Measurements from ENCODE around the gene OAS2. TPM values are rescaled to one million over a fixed set of nuclear protein-coding genes. Genes with fewer than 3 reads are reported as not detected.

Gene OAS2
- total and polyA plus RNA-seq, 2 donors: 7.3 to 14.0 TPM

DNA sequence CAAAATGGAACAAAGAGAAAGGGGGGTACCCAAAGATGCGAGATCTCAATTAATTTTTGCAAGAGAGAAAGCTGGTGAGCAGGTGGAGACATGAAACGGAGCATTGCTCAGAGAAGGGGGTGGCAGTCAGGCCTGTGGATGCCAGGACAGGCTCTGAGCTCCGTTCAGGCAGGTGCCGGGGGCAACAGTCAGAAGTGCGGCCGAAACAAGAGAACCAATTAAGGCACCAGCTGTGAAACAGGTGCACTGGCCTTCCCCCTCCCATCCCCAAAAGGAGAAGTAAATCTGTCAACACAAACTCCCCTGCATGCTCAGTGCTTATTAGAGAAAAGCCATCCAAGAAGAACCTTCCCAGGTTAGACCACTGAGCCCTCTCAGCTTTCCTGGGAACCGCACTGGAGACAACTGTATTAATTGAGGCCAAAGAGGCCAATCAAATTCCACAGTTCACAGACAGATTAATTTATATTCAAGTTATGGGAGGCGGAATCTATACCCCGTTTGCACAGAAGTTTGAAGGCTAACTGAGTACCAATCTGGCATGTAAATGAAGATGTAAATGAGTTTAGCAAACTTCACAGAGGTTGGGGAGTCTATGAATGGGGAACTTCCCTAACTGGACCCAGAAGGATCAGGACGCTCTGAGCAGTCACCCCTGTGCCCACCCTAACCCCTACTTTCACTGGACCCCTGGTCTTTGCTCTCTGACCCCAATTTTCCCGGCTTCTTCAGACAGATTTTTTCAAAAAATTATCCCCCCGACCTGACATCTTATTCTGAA lies 20.9 kb downstream of the OAS2 start:
- 77% methylated on average over 12 of the region's 12 CpGs for WGBS
- H3K4me1 ChIP-seq (ENCODE audit: insufficient read depth): no peaks in the 10 kb centered on the region
- no peak overlapping the region for H3K4me3 ChIP-seq (ENCODE audit: low read depth, low read length)
- no peak for DNase-seq (ENCODE audit: extremely low spot score)
- H3K36me3 ChIP-seq (ENCODE audit: insufficient read depth): peaks cover 2% of the 10 kb centered on the region
- no peak overlapping the region for H3K27ac ChIP-seq (ENCODE audit: low read depth)

DNA sequence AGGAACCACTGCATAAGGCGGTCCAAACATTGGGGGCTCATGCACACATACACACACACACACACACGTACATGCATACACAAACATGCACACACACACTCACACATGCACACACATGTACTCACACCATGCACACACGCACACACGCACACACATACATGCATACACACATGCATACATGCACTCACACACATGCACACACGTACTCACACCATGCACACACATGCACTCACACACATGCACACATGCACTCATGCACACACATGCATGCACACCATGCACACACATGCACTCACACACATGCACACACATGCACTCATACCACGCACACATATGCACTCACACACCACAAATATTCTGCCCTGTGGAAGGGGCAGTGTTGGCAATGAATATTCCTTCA lies 22.1 kb downstream of the OAS2 start:
- WGBS: 90% methylated on average over 6 of the region's 6 CpGs
- no peak for DNase-seq (ENCODE audit: extremely low spot score)
- H3K36me3 ChIP-seq (ENCODE audit: insufficient read depth): peaks cover 2% of the 10 kb centered on the region
- no peak overlapping the region for H3K27ac ChIP-seq (ENCODE audit: low read depth)
- H3K4me3 ChIP-seq (ENCODE audit: low read depth, low read length): no peak overlapping the region
- H3K4me1 ChIP-seq (ENCODE audit: insufficient read depth): no peaks in the 10 kb centered on the region

DNA sequence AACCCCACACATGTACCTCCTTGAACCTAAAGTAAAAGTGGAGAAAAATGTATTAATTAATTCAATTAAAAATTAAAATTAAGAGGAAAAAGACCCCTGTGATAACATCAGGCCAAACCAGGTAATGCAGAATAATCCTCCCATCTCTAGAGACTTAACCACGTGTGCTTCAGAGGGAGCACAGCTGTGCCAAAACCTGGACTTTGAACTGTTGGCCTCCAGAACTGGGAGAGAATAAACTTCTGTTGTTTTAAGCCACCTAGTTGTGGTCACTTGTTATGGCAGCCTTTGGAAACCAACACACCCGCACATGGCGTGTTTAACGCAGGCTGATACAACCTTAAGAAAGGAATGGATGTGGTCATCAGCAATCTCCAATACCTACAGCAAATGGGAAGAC lies 23.8 kb downstream of the OAS2 start:
- WGBS: 73% methylated on average over 4 of the region's 4 CpGs
- Histone ChIP-seq H3K27ac (ENCODE audit: low read depth) (no peak overlapping the region), H3K4me3 (ENCODE audit: low read depth, low read length) (no peak overlapping the region), H3K36me3 (ENCODE audit: insufficient read depth) (peaks cover 2% of the 10 kb centered on the region), H3K4me1 (ENCODE audit: insufficient read depth) (no peaks in the 10 kb centered on the region)
- no peak for DNase-seq (ENCODE audit: extremely low spot score)

DNA sequence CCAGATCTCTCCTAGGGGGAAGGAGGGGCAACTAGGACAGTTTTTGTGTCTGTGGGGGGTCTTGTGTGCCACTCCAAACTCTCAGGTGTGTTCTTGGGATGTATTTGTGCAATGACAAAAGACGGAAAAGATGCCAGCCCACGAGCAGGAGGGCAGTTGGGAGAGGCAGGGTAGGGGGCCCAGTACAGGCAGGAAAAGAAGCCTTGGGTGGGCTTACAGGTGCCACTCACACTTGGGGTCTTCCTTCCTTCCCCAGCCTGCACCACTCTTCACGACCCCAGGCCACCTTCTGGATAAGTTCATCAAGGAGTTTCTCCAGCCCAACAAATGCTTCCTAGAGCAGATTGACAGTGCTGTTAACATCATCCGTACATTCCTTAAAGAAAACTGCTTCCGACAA lies 24.4 kb downstream of the OAS2 start:
- Histone ChIP-seq H3K4me1 (ENCODE audit: insufficient read depth) (no peaks in the 10 kb centered on the region), H3K36me3 (ENCODE audit: insufficient read depth) (peaks cover 5% of the 10 kb centered on the region), H3K27ac (ENCODE audit: low read depth) (no peak overlapping the region), H3K4me3 (ENCODE audit: low read depth, low read length) (no peak overlapping the region)
- DNase-seq (ENCODE audit: extremely low spot score): no peak
- 85% methylated on average over 5 of the region's 5 CpGs for WGBS

DNA sequence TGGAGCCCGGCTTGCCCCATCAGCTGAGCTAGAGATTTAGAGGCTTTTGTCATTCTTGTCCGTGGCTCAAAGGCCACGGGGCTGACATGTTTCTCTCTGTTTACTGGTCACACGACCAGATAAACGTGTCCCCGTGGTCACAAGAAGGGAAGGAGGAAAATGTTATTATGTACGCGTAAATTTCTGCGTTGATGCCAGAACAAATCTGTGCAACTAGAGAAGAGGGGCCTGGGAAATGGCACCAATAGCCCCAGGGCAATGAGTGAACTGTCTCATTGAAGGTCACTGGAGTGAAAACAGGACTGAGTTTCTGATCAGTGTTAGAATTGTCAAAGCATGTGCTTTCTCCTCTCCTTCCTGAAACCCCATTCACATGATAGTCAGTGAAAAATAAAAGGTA lies 25.3 kb downstream of the OAS2 start:
- no peak overlapping the region for H3K27ac ChIP-seq (ENCODE audit: low read depth)
- no peak overlapping the region for H3K4me3 ChIP-seq (ENCODE audit: low read depth, low read length)
- 77% methylated on average over 9 of the region's 9 CpGs for WGBS
- H3K36me3 ChIP-seq (ENCODE audit: insufficient read depth): peaks cover 3% of the 10 kb centered on the region
- H3K4me1 ChIP-seq (ENCODE audit: insufficient read depth): no peaks in the 10 kb centered on the region
- no peak for DNase-seq (ENCODE audit: extremely low spot score)

GRCh38 chr12:113005762-113006161 lies 27.4 kb downstream of the OAS2 start:
- 78% methylated on average over 4 of the region's 4 CpGs for WGBS

GRCh38 chr12:113006206-113006605 lies 27.9 kb downstream of the OAS2 start:
- Histone ChIP-seq H3K36me3 (ENCODE audit: insufficient read depth) (peaks cover 3% of the 10 kb centered on the region), H3K4me1 (ENCODE audit: insufficient read depth) (no peaks in the 10 kb centered on the region), H3K27ac (ENCODE audit: low read depth) (no peak overlapping the region), H3K4me3 (ENCODE audit: low read depth, low read length) (no peak overlapping the region)
- 84% methylated on average over 7 of the region's 7 CpGs for WGBS
- no peak for DNase-seq (ENCODE audit: extremely low spot score)

More at GRCh38 chr12:113005762-113006161, 27.4 kb downstream of the OAS2 start:
- no peak for DNase-seq (ENCODE audit: extremely low spot score)
- Histone ChIP-seq H3K4me3 (ENCODE audit: low read depth, low read length) (no peak overlapping the region), H3K36me3 (ENCODE audit: insufficient read depth) (peaks cover 3% of the 10 kb centered on the region), H3K27ac (ENCODE audit: low read depth) (no peak overlapping the region), H3K4me1 (ENCODE audit: insufficient read depth) (no peaks in the 10 kb centered on the region)

GRCh38 chr12:113006641-113007040 lies 28.3 kb downstream of the OAS2 start:
- 84% methylated on average over 6 of the region's 6 CpGs for WGBS
- Histone ChIP-seq H3K27ac (ENCODE audit: low read depth) (no peak overlapping the region), H3K4me3 (ENCODE audit: low read depth, low read length) (no peak overlapping the region), H3K4me1 (ENCODE audit: insufficient read depth) (no peaks in the 10 kb centered on the region), H3K36me3 (ENCODE audit: insufficient read depth) (peaks cover 3% of the 10 kb centered on the region)
- no peak for DNase-seq (ENCODE audit: extremely low spot score)

DNA sequence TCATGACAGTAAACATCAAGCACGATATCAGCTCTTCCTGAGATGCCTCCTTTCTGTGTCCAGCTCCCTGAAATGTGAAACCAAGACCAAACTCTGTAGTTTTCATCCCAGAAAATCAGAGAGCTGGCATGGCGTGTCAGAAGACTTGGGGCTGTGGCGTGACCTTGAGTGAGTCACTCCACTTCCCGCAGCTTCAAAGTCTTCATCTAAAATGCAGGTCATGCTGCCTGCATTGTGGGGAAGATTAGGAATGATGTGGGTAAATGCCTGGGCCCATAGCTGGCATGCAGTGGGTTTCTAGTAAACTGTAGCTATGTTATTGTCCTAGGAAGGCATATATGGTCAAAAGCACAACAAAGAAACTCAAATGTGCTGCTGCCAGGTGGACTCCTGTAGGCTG lies 28.8 kb downstream of the OAS2 start:
- no peaks in the 10 kb centered on the region for H3K4me1 ChIP-seq (ENCODE audit: insufficient read depth)
- 78% methylated on average over 4 of the region's 4 CpGs for WGBS
- H3K27ac ChIP-seq (ENCODE audit: low read depth): no peak overlapping the region
- H3K36me3 ChIP-seq (ENCODE audit: insufficient read depth): peaks cover 3% of the 10 kb centered on the region
- H3K4me3 ChIP-seq (ENCODE audit: low read depth, low read length): no peak overlapping the region
- DNase-seq (ENCODE audit: extremely low spot score): no peak

DNA sequence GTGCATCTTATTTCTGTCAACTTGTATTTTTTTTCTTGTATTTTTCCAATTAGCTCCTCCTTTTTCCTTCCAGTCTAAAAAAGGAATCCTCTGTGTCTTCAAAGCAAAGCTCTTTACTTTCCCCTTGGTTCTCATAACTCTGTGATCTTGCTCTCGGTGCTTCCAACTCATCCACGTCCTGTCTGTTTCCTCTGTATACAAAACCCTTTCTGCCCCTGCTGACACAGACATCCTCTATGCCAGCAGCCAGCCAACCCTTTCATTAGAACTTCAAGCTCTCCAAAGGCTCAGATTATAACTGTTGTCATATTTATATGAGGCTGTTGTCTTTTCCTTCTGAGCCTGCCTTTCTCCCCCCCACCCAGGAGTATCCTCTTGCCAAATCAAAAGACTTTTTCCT lies 32.4 kb downstream of the OAS2 start:
- H3K27ac ChIP-seq (ENCODE audit: low read depth): no peak overlapping the region
- no peak for DNase-seq (ENCODE audit: extremely low spot score)
- peaks cover 3% of the 10 kb centered on the region for H3K36me3 ChIP-seq (ENCODE audit: insufficient read depth)
- H3K4me3 ChIP-seq (ENCODE audit: low read depth, low read length): no peak overlapping the region
- no peaks in the 10 kb centered on the region for H3K4me1 ChIP-seq (ENCODE audit: insufficient read depth)
- 53% methylated on average over 2 of the region's 2 CpGs for WGBS

GRCh38 chr12:113014565-113014964 lies 36.2 kb downstream of the OAS2 start:
- Histone ChIP-seq H3K4me1 (ENCODE audit: insufficient read depth) (no peaks in the 10 kb centered on the region), H3K36me3 (ENCODE audit: insufficient read depth) (no peaks in the 10 kb centered on the region), H3K27ac (ENCODE audit: low read depth) (no peak overlapping the region), H3K4me3 (ENCODE audit: low read depth, low read length) (no peak overlapping the region)
- 56% methylated on average over 9 of the region's 9 CpGs for WGBS
- DNase-seq (ENCODE audit: extremely low spot score): no peak

- no peak overlapping the region for H3K27ac ChIP-seq (ENCODE audit: low read depth)
- WGBS: 61% methylated on average over 5 of the region's 5 CpGs
- no peak for DNase-seq (ENCODE audit: extremely low spot score)
- no peaks in the 10 kb centered on the region for H3K36me3 ChIP-seq (ENCODE audit: insufficient read depth)
- H3K4me3 ChIP-seq (ENCODE audit: low read depth, low read length): no peak overlapping the region
- H3K4me1 ChIP-seq (ENCODE audit: insufficient read depth): no peaks in the 10 kb centered on the region
Measured at GRCh38 chr12:113016796-113017195, 38.5 kb downstream of the OAS2 start.

DNA sequence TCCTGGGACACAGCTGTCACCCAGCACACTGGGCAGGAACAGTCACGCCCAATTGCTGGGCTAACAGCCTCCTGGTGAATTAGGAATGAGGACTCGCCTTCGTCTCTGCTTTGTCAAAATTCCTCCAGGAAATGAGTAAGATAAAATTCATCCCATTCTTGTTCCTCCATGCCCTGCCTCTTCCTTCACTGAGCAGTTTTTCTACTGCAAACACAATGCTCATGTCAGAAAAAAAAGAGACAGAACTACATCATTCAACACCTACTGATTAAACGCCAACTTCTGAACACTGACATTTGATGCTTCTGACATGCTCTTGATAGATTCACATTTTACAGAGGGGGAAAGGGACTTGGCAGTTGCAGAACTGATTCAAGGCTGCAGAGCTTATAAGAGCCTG lies 40.7 kb downstream of the OAS2 start:
- H3K4me3 ChIP-seq (ENCODE audit: low read depth, low read length): no peak overlapping the region
- no peaks in the 10 kb centered on the region for H3K4me1 ChIP-seq (ENCODE audit: insufficient read depth)
- WGBS: 51% methylated on average over 4 of the region's 4 CpGs
- no peaks in the 10 kb centered on the region for H3K36me3 ChIP-seq (ENCODE audit: insufficient read depth)
- DNase-seq (ENCODE audit: extremely low spot score): no peak
- no peak overlapping the region for H3K27ac ChIP-seq (ENCODE audit: low read depth)

- Histone ChIP-seq H3K4me1 (ENCODE audit: insufficient read depth) (no peaks in the 10 kb centered on the region), H3K27ac (ENCODE audit: low read depth) (no peak overlapping the region), H3K4me3 (ENCODE audit: low read depth, low read length) (no peak overlapping the region), H3K36me3 (ENCODE audit: insufficient read depth) (no peaks in the 10 kb centered on the region)
- WGBS: 69% methylated on average over 1 of the region's 1 CpG
- no peak for DNase-seq (ENCODE audit: extremely low spot score)
Measured at GRCh38 chr12:113021500-113021899, 43.2 kb downstream of the OAS2 start.

All from urinary bladder (tissue), 4 donors.